ENCODE measurements around the gene SUN1.

Gene SUN1

DNA sequence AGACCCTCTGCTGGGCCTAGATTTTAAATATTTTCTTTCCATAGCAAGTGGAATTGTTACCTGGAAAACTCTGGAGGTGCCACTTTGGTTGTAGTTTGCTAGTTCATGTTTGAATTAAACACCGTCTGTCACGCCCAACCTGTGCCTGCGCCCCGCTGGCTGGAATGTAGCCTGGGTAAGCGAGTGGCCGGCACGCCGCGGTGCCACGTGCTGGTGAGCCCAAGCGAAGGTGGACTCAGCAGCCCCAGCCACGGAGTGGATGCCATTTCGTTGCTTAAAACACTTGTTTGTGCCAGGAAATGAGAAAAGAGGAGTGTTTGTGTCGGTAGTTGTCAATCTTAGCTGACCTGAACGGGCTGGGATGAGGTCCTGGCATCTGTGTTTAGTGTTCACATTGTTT is 46.8 kb downstream of the SUN1 start:
- DNase-seq (ENCODE audit: low spot score): no peak

DNA sequence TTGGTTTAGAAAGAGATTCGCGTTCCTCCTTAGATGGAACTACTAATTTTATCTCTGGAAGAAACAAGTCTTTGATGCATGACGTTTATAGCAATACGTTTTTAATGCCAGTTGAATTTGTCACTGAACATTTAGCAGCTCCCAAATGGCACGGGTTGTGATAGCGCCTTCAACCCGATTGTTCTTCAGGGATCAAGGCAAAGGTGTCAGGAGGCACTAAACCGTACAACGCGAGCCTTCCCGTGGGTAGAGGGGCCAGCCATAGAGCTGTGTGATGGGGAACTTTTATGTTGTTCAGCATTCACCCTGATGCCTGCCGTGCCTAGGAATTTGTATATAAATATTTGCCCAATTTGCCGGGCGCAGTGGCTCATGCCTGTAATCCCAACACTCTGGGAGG is 47.4 kb downstream of the SUN1 start:
- DNase-seq (ENCODE audit: low spot score): no peak

DNA sequence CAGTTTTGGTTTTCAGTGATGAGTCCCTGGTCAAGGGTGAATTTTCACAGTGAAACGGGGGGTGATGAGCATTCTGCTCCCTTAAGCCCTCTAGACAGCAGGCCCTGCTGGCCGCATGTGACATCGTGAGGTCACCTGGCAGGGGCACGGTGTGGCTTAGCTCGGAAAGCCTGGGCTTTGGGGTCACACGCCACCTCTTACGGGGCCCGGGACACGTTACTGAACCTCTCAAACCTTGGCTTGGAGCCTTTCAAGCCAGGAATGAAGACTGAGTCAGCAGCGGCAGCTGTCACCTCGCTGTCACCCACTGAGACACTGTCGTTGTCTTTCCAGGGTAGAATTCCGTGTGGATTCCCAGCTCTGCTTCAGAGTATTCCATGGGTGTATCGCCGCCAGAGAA is 48.2 kb downstream of the SUN1 start:
- no peak for DNase-seq (ENCODE audit: low spot score)

DNA sequence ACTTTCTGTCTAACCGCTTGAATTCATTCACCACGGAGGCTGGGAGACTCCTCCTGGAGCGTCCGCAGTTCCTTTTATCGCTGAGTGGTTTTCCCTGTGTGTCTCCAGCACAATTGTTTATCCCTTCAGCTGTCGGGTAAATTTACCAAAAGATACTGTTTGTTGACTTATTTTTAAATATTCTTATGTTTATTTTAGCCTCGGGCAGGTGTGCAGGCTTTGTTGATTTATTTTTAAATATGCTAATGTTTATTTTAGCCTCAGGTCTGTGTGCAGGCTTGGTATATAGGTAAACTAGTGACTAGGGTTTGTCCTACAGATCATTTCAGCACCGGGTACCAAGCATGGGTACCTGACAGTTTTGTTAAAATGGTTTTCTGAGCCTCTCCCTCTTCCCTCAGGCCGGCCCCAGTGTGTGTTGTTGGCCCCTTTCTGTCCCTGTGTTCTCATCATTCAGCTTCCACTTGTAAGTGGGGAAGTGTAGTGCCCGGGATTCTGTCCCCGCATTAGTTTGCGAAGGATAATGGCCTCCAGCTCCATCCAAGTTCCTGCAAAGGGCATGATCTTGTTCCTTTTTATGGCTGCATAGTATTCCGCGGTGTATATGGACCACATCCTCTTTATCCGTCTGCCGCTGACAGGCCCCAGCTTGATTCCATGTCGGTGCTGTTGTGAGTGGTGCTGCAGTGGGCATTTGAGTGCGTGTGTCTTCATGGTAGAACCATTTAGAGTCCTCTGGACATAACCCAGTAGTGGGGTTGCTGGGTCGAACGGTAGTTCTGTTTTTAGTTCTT is 49.4 kb downstream of the SUN1 start:
- DNase-seq (ENCODE audit: low spot score): no peak

DNA sequence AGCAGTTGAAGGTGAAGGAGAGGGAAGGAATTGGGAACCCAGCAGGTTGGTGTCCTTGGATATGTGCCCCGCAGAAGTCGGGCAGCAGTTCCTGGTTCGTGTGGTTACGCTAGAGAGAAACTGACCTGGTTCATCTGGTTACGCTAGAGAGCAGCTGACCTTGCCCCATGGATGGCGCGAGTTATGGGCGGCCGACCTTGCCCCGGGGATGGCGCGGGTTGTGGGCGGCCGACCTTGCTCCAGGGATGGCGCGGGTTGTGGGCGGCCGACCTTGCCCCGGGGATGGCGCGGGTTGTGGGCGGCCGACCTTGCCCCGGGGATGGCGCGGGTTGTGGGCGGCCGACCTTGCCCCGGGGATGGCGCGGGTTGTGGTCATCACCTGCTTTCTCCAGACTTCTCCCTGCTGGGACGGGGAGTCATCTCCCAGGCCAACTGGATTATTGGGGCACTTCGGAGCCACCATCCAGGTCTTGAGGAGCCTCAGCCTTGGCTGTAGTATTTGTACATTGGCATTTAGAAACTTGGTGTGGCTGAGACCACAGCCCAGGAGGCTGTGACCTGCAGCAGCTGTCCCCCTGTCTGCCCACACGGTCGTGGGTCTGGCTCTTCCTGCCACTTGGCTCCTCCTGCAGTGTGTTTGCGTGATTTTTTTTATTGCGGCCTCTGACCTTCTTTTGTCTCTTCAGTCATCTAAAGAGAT is 50.2 kb downstream of the SUN1 start:
- no peak for DNase-seq (ENCODE audit: low spot score)

DNA sequence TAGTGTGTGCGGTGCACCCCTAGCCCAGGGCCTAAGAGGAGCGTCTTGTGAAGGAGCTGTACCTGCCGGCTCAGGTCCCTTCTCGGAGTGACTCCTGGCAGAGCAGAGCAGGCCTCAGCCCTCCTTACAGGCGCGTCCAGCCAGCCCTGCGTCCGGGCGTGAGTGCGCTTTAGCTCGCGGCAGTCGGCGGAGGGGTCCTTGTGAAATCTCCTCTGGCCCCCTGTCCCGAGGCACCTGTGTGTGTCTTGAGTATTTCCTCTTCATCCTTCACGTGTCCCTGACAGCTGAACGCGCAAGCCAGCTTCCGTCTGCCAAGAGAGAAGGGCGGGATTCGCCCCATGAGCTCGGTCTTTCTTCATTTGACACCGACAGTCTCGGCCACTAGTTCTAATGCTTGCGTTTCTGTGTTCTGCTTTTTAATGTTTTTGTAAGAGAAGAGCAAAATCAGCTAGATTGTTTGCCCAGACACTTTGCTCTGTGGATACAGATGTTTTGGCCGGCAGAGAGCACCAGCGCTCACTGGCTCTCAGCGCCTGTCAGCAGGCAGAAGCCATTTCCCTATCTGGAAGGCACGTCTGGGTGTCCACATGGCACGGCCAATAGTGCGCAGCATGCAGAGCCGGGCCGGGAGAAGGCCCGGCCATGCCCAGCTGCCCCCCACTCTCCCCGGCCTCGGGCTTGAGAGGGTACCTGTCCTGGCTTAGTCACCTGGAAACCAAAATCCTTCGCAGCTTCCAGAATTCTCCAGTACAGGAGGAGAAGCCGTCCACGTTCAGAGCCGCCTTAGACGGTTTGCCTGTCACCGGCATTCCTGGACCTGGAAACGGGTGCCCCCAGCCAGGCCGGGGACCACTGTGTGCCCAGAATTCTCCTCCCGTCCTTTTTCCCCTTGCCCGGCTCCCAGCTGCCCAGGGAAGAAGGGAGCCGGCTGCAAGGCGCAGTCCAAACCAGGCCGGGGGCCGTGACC is 51.1 kb downstream of the SUN1 start:
- no peak for DNase-seq (ENCODE audit: low spot score)

DNA sequence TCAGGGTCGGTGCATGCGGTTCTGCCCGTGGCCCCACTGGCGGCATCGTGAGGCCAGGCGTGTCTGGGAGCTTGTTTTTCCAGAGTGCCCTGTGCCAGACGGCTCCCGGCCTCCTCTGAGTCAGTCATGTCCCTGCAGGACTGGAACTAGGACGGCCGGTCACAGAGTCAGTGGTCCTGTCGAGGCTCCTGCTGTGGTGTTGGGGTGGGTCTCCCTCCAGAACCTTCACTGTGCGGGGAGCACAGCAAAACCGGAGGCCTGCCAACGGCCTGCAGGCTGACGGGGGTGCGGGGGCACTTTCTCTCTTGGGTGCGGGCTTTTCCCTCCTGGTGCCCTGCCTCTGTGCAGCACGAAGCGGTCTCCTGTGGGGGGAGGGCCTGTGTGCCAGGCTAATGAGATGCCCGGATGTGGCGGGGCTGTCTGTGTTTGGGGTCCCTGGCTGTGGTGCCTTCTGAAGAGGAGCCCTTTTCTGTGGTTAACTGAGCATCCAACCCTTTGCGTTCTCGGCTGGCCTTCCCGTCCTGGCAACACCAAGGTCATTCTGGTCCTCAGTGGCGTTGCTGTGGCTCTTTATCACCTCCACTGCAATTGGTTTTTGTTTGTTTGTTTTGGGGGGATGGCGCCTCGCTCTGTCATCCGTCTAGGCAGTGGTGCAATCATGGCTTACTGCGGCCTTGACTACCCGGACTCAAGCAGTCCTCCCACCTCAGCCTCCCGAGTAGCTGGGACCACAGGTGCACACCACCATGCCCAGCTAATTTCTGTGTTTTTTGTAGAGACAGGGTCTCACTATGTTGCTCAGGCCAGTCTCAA is 52.1 kb downstream of the SUN1 start:
- no peak for DNase-seq (ENCODE audit: low spot score)

DNA sequence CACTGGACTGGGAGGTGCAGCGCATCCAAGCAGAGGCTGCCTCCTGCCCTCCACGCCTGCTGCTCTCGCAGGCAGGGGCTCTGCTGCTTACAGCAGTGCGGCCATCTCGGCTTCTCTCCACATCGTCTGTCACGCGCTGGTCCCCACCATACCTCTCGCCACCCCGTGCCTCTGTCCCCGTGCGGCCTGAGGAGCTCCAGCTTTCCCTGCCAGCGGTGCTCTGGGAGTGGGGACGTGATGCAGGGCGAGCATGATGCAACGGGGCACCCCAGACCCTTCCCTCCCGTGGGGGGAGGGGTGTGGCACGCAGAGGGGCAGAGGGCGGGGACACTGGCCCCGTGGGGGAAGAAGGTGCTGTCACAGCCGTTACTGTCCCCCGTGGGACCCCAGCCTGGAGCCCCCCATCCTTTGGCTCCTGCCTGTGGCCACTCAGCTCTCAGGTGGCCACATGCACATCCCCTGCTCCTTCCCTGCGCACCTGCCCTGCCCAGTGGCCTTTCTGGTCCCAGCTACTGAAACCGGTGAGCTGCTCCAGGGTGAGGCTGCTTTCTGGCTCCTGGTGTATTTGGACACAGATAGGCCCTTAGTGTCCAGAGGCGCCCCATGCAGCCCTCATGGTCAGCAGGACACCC is 53.1 kb downstream of the SUN1 start:
- no peak for DNase-seq (ENCODE audit: low spot score)

DNA sequence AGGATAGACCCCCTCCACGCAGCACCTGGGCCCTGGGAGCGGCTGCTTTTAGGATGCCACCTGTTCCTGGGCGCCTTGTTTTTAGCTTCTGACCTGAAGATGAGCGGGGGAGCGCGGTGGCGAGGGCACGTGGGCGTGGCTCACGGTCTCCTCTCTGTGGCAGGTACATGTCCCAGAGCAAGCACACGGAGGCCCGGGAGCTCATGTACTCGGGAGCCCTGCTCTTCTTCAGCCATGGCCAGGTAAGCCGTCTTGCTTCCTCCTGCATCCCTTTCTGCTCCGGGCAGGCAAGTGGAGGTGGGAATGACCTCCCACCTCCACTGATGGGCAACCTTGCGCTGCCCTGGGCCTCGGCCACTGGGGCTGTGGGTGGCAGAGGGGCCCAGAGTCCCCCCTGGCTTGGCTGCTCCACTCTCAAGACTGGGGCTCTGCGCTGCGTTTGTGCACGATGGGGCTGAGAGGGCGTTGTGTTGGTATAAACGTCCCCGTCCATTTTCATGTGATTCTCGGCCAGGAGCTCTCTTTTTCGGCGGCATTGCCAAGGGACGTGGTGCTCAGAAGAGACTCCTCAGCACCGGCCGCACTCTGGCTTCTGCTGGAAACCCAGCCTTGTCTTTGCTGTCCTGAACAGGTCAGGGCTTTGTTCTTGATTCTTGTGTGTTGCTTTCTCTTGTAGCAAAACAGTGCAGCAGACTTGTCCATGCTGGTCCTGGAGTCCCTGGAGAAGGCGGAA is 53.8 kb downstream of the SUN1 start:
- no peak for DNase-seq (ENCODE audit: low spot score)

DNA sequence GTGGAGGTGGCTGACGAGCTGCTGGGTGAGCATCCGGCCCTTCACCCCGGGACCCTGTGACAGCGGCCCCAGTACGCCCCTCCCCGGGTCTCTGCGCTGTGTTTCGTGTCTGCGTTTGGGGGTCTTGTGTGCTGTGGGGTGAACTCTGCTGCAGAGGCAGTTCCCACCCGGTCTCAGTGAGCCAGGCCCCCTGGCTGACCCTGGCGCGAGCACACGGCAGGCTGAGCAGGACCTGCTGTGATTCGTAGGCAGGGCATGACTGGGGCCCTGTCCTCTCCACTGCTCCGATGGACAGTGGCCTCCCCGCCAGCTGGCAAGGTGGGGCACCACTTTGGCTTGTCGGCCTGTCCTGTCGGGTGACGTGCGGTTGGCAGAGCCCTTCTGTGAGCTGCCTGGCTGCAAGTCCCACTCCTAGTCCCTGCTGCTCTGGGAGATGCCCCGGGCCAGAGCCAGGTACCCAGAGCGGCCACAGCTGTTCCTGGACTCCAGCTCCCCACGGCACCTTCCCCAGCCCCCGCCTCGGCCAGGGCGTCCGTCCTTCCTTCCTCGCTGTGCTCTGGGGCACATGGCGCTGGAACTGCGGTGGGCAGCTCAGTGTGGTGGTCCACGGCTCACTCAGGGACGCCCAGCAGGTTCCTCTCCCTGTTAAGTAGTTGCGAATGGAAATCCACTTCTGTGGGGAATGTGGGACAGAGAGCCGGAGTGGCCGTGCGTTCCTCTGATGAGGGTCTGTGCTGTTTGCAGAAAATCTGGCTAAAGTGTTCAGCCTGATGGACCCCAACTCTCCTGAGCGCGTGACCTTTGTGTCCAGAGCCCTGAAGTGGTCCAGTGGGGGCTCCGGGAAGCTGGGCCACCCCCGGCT is 54.6 kb downstream of the SUN1 start:
- no peak for DNase-seq (ENCODE audit: low spot score)

DNA sequence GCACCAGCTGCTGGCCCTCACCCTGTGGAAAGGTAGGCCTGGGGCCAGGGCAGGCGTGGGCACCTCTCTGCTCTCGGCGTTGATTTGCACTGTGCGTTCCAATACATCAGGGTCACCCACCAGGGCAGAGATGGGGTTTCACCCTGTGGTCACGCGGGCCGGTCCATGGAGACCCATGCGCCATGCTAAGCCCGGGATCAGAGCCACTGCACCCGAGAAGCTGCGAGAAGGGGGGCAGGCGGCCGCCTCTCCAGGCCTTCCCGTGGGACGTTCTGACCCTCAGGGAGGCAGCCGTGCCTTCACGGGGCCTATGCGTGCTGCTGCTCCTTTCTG is 55.2 kb downstream of the SUN1 start:
- no peak for DNase-seq (ENCODE audit: low spot score)

DNA sequence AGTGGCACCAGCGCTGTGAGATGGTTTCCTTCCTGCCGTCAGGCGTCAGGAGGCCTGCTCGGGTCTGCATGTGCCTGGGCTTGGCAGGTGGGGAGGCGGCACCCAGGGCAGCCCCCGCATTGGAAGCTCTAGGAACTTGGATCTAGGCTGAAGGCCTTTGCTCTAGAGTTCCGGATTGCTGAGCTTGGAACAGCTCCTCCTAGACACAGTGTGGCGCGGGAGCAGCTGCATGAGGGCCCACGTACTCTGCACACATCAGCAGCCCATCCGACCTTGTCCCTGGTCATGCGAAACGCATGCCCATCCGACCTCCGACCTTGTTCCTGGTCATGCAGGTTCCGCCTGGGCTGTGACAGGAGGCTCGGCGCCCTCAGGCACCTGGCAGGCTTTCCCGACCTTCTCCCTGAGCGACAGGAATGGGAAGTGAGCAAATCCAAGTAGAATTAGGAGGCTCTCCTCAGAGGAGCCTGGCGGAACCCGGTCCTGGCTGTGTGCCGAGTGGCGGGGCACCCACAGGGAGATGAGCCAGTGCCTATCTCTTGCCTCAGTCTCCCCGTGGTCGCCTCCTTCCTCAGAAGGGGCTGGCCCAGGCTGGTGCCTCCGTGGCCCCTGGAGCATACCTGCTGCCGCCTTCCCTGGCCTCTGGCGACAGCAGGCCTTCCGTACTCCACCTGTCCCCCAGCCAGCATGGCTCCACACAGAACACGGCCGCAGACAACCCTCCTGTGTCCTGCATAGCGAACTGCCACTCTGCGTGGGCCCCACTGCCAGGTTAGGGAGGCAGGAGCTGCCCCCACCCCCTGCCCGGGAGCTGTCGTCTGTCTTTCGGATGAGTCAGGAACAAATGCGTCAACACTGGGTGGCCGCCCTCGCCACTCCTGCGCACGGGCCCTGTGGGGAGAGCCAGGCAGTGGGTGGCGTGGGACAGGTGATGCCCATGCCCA is 56.1 kb downstream of the SUN1 start:
- no peak for DNase-seq (ENCODE audit: low spot score)

DNA sequence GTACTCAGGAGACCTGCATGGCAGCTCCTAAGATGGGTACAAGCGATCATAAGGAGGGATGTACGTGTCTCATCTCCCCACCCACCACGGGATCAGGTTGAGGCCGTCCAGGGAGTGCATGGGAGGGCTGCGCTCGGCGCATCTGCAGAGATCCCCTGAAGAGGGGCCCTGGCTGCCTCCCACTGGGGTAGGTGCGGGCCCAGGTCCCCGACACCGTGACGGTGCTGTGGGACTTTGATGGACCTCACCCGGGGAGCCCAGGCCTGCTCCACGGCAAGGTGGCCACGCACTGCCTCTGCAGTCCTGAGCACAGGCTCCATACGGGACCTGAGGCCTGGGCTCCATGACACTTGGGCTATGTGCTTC is 56.7 kb downstream of the SUN1 start:
- DNase-seq (ENCODE audit: low spot score): no peak

DNA sequence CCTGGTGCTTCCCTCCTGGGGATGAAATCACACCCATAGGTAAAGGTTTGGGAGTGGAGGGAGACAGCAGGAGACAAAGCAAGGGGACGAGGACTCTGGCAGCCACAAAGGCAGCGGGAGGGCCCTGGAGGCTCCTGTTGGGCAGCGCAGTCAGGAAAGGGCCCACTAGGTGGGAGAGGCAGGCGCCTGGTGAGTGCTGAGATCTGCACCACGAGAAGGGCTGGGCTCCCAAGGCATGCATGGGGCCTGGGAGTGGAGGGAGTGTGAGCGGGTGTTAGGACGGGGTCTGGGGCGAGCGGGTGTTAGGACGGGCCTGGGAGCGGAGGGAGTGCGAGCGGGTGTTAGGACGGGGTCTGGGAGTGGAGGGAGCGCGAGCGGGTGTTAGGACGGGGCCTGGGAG is 57.1 kb downstream of the SUN1 start:
- no peak for DNase-seq (ENCODE audit: low spot score)

DNA sequence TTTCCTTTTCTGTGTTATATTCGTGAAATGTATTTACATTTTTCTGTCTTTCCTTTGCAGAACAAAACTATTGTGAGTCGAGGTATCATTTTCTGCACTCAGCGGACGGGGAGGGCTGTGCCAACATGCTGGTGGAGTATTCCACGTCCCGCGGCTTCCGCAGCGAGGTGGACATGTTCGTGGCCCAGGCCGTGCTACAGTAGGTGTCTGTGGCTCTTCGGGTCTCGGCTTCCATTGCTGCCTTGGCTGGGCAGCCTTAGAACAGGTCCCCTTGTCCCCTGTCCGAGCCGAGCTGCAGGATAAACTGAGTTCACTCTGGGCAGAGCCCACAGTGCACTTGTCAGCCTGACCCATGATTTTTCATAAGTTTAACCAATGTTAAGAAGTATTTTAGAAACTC is 58.6 kb downstream of the SUN1 start:
- DNase-seq (ENCODE audit: low spot score): no peak

DNA sequence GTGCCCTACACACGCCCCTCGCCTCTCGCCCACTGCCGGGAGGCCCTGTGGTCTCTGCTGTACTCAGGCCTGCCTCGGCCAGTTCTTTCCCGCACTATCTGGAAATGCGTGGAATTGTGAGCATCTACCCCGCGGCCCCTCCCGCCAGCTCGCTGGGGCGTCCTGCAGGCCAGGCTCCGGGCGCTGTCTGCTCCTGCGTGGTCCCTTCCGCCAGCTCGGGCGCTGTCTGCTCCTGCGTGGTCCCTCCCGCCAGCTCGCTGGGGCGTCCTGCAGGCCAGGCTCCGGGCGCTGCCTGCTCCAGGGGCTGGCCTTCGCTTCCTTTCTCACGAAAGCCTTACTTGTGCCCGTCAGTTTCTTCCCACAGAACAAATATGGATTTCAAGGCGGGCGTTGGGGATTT is 59.0 kb downstream of the SUN1 start:
- DNase-seq (ENCODE audit: low spot score): no peak

DNA sequence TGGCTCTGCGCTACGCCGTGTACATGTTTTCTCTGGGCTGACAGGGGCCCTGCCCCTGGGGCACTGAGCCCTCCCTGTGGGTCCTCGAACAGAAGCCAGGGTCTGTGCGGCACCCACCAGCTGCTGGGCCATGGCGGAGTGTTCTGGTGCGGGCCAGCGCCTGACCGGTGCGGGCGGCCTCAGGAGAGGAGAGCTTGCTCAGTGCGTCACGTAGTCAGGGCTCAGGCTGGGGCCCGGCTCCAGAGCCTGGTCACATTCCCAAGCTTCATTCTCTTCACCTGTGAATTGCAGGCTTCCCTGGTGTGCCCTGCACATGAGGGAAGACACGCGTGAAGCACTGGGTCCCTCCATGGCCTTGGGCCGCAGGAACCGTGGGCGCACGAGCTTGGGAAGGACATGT is 59.5 kb downstream of the SUN1 start:
- no peak for DNase-seq (ENCODE audit: low spot score)
